HG03342 (cell line): ENCODE results near the gene FHL1.
A peak's percentile ranks its signal among the peaks of the same experiment; 100 is the strongest.
"Not testable (repeated sequence)": the region's sequence is repeated elsewhere in the genome, so short reads cannot be mapped to it uniquely, and the experiment has no call there.

Source experiments
- ATAC-seq: cut with Tn5 transposase; IDR thresholded peaks from one replicate; pipeline ENCODE4 v1.9.1; 2021; ENCODE audit warnings: mild to moderate bottlenecking, moderate library complexity; ENCODE audit not compliant: unreplicated experiment

The FHL1 gene

GRCh38 chrX:136146614-136147314 is 569 bp upstream of the FHL1 start:
- ATAC-seq, result no peak

- no peak for ATAC-seq
Observed at GRCh38 chrX:136147976-136148375, 643 bp downstream of the FHL1 start.

- ATAC-seq, result no peak
Observed at GRCh38 chrX:136148391-136148790, 1.1 kb downstream of the FHL1 start.

- no peak for ATAC-seq
Observed at GRCh38 chrX:136154998-136155397, 7.7 kb downstream of the FHL1 start.

GRCh38 chrX:136156560-136157117 is 9.3 kb downstream of the FHL1 start:
- no peak for ATAC-seq

GRCh38 chrX:136157187-136157586 is 9.9 kb downstream of the FHL1 start:
- no peak for ATAC-seq

GRCh38 chrX:136158685-136159084 is 11.4 kb downstream of the FHL1 start:
- no peak for ATAC-seq

GRCh38 chrX:136159611-136160025 is 12.3 kb downstream of the FHL1 start:
- no peak for ATAC-seq

GRCh38 chrX:136162827-136163570 is 15.7 kb downstream of the FHL1 start:
- ATAC-seq, result peak; percentile 75

- ATAC-seq, result no peak
Observed at GRCh38 chrX:136163689-136164088, 16.4 kb downstream of the FHL1 start.

GRCh38 chrX:136165406-136165805 is 18.1 kb downstream of the FHL1 start:
- no peak for ATAC-seq

- no peak for ATAC-seq
Observed at GRCh38 chrX:136166221-136166855, 19.0 kb downstream of the FHL1 start.

GRCh38 chrX:136167989-136168388 is 20.7 kb downstream of the FHL1 start:
- ATAC-seq, result not testable (repeated sequence)

- no peak for ATAC-seq
Observed at GRCh38 chrX:136168929-136169735, 21.8 kb downstream of the FHL1 start.

GRCh38 chrX:136170139-136170800 is 22.9 kb downstream of the FHL1 start:
- no peak for ATAC-seq

GRCh38 chrX:136171420-136171819 is 24.1 kb downstream of the FHL1 start:
- no peak for ATAC-seq

- no peak for ATAC-seq
Observed at GRCh38 chrX:136176399-136176825, 29.1 kb downstream of the FHL1 start.

- ATAC-seq, result no peak
Observed at GRCh38 chrX:136179133-136179532, 31.8 kb downstream of the FHL1 start.

- no peak for ATAC-seq
Observed at GRCh38 chrX:136182414-136182813, 35.1 kb downstream of the FHL1 start.

- ATAC-seq, result no peak
Observed at GRCh38 chrX:136183172-136183571, 35.8 kb downstream of the FHL1 start.
